HepG2 (cell line): ENCODE results near the gene ATN1. TPM values are rescaled to one million over a fixed set of nuclear protein-coding genes. Genes with fewer than 3 reads are reported as not detected.

Source experiments
- ARNTL ChIP-seq: sonication (generic); formaldehyde crosslinking; IDR thresholded peaks from 2 replicates; pipeline ENCODE4 v1.4.0; 2020; ENCODE audit warnings: mild to moderate bottlenecking, missing genetic modification reagents
- HNF4A ChIP-seq: sonication (generic); formaldehyde crosslinking; IDR thresholded peaks from 2 replicates; pipeline ENCODE4 v1.4.0; 2020; ENCODE audit warnings: missing genetic modification reagents
- LCORL ChIP-seq, 2 experiments: fragments of 450-650 bp in 1 of 2; sonication (generic) in 1 of 2; formaldehyde crosslinking in 1 of 2; IDR thresholded peaks; 2 replicates each; pipeline versions ENCODE4 v1.5.0 to v1.6.1; 2017 to 2020; ENCODE audit warnings: antibody characterized with exemption in 1 of 2, missing genetic modification reagents in 1 of 2
- RXRA ChIP-seq: sonication (generic); formaldehyde crosslinking; IDR thresholded peaks from 2 replicates; pipeline ENCODE4 v1.5.1; 2020; ENCODE audit warnings: missing genetic modification reagents
- ZNF274 ChIP-seq: sonication (generic); formaldehyde crosslinking; IDR thresholded peaks from 2 replicates; pipeline ENCODE4 v1.5.1; 2020; ENCODE audit warnings: mild to moderate bottlenecking, missing genetic modification reagents
- ZNF749 ChIP-seq: sonication (generic); formaldehyde crosslinking; IDR thresholded peaks from 2 replicates; pipeline ENCODE4 v1.8.0; 2022; ENCODE audit warnings: mild to moderate bottlenecking, missing genetic modification reagents, moderate library complexity, borderline replicate concordance
- polyA plus RNA-seq, 8 experiments: library from polyadenylated mRNA; depleted of rRNA in 3 of 8; stranded (reverse) in 7 of 8; unstranded in 1 of 8; fragments of >200 nt; fragmentation: Illumina TruSeq in 4 of 8; extraction: Trizol in 4 of 8; gene quantifications; 2 replicates each; pipeline versions ENCODE4 v1.2.1 to v1.2.3, GENCODE V29; 2011 to 2016; ENCODE audit warnings: low read depth in 4 of 8, missing spikeins in 1 of 8, mixed read lengths in 1 of 8; ENCODE audit not compliant: insufficient read depth in 1 of 8
- total RNA-seq, 5 experiments: library from RNA; depleted of rRNA; stranded (reverse); fragments of >200 nt; fragmentation: Illumina TruSeq; extraction: Trizol; gene quantifications; 2 replicates each; pipeline ENCODE4 v1.2.3, GENCODE V29; 2016; ENCODE audit warnings: low read depth in 1 of 5
- TF ChIP-seq, protein P1 (sequence below): sonication (generic); formaldehyde crosslinking; IDR thresholded peaks from 2 replicates; pipeline ENCODE4 v1.5.0; 2020; ENCODE audit warnings: missing genetic modification reagents
- TF ChIP-seq, protein P2 (sequence below): sonication (generic); formaldehyde crosslinking; IDR thresholded peaks from 2 replicates; pipeline ENCODE4 v1.8.1; 2022; ENCODE audit warnings: mild to moderate bottlenecking, missing genetic modification reagents
- TF ChIP-seq, protein P3 (sequence below): sonication (generic); formaldehyde crosslinking; IDR thresholded peaks from 2 replicates; pipeline ENCODE4 v1.5.0; 2020; ENCODE audit warnings: mild to moderate bottlenecking, missing genetic modification reagents
- TF ChIP-seq, protein P4 (sequence below): sonication (generic); formaldehyde crosslinking; IDR thresholded peaks from 2 replicates; pipeline ENCODE4 v1.4.0; 2020; ENCODE audit warnings: mild to moderate bottlenecking, low read depth, missing genetic modification reagents
- TF ChIP-seq, protein P5 (sequence below): sonication (generic); formaldehyde crosslinking; IDR thresholded peaks from 2 replicates; pipeline ENCODE4 v1.8.1; 2023; ENCODE audit warnings: missing genetic modification reagents, inconsistent platforms, borderline replicate concordance
- TF ChIP-seq, protein P6 (sequence below): sonication (generic); formaldehyde crosslinking; IDR thresholded peaks from 2 replicates; pipeline ENCODE4 v1.4.0; 2020; ENCODE audit warnings: mild to moderate bottlenecking, missing genetic modification reagents
- TF ChIP-seq, protein P7 (sequence below): sonication (generic); formaldehyde crosslinking; IDR thresholded peaks from 2 replicates; pipeline ENCODE4 v1.4.0; 2020; ENCODE audit warnings: low read depth, missing genetic modification reagents

Gene ATN1
- total and polyA plus RNA-seq, 2 of the 13 experiments (the other 11 are each of a cell fraction or from before 2014, with no cell fraction given) = 2.1 to 8.6 TPM

DNA sequence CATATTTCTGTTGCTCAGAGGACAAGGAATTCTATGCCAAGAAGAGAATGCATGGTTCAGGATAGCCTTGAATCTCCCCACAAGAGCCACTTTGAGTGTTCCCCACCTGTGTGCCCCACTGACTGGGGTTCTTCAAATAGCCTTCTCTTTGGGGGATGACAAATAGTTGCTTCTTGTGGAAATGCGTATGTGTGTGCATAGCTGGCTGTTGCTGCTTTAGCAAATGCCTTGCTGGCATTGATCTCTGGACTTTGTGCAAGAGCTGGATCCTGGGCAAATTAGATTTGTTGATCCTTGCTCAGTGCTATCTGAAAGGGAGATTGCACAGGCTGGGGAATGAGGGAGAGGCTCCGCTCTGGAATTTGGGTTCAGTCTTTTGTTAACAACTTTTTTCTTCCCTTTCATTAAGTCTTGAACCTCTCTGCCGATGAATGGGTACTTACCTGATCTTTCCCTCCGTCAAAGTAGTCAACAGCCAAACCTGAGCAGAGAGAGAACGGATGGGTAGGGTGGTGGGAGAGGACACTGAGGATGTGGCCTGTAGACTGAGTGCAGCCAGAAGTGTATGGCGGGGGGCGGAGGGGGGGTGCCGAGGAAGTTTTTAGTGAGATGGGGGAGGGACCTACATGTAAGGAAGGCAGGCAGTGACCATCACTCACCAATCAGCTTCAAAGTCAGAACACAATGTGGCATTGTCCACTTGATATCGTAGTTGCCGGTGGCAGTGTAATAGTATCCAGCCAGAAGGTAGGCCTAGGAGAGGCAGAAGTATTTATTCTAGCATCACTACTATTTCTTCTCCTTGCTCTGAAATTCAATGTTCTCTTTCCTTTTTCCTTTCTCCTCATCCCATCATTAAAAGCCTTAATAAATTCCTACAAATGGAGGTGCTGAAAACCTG, 53.6 kb downstream of the ATN1 start (continued):
- TF ChIP-seq, protein P1, sequence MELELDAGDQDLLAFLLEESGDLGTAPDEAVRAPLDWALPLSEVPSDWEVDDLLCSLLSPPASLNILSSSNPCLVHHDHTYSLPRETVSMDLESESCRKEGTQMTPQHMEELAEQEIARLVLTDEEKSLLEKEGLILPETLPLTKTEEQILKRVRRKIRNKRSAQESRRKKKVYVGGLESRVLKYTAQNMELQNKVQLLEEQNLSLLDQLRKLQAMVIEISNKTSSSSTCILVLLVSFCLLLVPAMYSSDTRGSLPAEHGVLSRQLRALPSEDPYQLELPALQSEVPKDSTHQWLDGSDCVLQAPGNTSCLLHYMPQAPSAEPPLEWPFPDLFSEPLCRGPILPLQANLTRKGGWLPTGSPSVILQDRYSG (CRISPR knock-in tag) = no peak
- TF ChIP-seq RXRA (CRISPR knock-in tag) = 0 out of 2 replicates have a peak, but pooled peaks have one; percentile 18
- no peak for TF ChIP-seq ZNF749 (CRISPR knock-in tag)
- TF ChIP-seq, protein P2, sequence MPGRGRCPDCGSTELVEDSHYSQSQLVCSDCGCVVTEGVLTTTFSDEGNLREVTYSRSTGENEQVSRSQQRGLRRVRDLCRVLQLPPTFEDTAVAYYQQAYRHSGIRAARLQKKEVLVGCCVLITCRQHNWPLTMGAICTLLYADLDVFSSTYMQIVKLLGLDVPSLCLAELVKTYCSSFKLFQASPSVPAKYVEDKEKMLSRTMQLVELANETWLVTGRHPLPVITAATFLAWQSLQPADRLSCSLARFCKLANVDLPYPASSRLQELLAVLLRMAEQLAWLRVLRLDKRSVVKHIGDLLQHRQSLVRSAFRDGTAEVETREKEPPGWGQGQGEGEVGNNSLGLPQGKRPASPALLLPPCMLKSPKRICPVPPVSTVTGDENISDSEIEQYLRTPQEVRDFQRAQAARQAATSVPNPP (CRISPR knock-in tag) = no peak
- no peak for TF ChIP-seq ARNTL (CRISPR knock-in tag)
- TF ChIP-seq, protein P3, sequence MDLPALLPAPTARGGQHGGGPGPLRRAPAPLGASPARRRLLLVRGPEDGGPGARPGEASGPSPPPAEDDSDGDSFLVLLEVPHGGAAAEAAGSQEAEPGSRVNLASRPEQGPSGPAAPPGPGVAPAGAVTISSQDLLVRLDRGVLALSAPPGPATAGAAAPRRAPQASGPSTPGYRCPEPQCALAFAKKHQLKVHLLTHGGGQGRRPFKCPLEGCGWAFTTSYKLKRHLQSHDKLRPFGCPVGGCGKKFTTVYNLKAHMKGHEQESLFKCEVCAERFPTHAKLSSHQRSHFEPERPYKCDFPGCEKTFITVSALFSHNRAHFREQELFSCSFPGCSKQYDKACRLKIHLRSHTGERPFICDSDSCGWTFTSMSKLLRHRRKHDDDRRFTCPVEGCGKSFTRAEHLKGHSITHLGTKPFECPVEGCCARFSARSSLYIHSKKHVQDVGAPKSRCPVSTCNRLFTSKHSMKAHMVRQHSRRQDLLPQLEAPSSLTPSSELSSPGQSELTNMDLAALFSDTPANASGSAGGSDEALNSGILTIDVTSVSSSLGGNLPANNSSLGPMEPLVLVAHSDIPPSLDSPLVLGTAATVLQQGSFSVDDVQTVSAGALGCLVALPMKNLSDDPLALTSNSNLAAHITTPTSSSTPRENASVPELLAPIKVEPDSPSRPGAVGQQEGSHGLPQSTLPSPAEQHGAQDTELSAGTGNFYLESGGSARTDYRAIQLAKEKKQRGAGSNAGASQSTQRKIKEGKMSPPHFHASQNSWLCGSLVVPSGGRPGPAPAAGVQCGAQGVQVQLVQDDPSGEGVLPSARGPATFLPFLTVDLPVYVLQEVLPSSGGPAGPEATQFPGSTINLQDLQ (CRISPR knock-in tag) = no peak
- TF ChIP-seq, protein P4, sequence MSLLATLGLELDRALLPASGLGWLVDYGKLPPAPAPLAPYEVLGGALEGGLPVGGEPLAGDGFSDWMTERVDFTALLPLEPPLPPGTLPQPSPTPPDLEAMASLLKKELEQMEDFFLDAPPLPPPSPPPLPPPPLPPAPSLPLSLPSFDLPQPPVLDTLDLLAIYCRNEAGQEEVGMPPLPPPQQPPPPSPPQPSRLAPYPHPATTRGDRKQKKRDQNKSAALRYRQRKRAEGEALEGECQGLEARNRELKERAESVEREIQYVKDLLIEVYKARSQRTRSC (CRISPR knock-in tag) = peak; percentile 75; the same call in 1 of the 2 replicates
- TF ChIP-seq, protein P5, sequence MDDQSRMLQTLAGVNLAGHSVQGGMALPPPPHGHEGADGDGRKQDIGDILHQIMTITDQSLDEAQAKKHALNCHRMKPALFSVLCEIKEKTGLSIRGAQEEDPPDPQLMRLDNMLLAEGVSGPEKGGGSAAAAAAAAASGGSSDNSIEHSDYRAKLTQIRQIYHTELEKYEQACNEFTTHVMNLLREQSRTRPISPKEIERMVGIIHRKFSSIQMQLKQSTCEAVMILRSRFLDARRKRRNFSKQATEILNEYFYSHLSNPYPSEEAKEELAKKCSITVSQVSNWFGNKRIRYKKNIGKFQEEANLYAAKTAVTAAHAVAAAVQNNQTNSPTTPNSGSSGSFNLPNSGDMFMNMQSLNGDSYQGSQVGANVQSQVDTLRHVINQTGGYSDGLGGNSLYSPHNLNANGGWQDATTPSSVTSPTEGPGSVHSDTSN (CRISPR knock-in tag) = no peak
- TF ChIP-seq ZNF274 (CRISPR knock-in tag) = no peak
- no peak for TF ChIP-seq LCORL (IDR thresholded peaks at IDR 0.05)
- peak; percentile 94 for TF ChIP-seq LCORL (CRISPR knock-in tag; IDR thresholded peaks at IDR 0.05)
- TF ChIP-seq, protein P6, sequence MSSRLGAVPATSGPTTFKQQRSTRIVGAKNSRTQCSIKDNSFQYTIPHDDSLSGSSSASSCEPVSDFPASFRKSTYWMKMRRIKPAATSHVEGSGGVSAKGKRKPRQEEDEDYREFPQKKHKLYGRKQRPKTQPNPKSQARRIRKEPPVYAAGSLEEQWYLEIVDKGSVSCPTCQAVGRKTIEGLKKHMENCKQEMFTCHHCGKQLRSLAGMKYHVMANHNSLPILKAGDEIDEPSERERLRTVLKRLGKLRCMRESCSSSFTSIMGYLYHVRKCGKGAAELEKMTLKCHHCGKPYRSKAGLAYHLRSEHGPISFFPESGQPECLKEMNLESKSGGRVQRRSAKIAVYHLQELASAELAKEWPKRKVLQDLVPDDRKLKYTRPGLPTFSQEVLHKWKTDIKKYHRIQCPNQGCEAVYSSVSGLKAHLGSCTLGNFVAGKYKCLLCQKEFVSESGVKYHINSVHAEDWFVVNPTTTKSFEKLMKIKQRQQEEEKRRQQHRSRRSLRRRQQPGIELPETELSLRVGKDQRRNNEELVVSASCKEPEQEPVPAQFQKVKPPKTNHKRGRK = no peak
- TF ChIP-seq, protein P7, sequence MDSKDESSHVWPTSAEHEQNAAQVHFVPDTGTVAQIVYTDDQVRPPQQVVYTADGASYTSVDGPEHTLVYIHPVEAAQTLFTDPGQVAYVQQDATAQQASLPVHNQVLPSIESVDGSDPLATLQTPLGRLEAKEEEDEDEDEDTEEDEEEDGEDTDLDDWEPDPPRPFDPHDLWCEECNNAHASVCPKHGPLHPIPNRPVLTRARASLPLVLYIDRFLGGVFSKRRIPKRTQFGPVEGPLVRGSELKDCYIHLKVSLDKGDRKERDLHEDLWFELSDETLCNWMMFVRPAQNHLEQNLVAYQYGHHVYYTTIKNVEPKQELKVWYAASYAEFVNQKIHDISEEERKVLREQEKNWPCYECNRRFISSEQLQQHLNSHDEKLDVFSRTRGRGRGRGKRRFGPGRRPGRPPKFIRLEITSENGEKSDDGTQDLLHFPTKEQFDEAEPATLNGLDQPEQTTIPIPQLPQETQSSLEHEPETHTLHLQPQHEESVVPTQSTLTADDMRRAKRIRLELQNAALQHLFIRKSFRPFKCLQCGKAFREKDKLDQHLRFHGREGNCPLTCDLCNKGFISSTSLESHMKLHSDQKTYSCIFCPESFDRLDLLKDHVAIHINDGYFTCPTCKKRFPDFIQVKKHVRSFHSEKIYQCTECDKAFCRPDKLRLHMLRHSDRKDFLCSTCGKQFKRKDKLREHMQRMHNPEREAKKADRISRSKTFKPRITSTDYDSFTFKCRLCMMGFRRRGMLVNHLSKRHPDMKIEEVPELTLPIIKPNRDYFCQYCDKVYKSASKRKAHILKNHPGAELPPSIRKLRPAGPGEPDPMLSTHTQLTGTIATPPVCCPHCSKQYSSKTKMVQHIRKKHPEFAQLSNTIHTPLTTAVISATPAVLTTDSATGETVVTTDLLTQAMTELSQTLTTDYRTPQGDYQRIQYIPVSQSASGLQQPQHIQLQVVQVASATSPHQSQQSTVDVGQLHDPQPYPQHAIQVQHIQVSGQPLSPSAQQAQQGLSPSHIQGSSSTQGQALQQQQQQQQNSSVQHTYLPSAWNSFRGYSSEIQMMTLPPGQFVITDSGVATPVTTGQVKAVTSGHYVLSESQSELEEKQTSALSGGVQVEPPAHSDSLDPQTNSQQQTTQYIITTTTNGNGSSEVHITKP = peak; percentile 92
- peak; percentile 99 for TF ChIP-seq HNF4A (CRISPR knock-in tag)
